ENCODE results near the gene RIT1.

DNA sequence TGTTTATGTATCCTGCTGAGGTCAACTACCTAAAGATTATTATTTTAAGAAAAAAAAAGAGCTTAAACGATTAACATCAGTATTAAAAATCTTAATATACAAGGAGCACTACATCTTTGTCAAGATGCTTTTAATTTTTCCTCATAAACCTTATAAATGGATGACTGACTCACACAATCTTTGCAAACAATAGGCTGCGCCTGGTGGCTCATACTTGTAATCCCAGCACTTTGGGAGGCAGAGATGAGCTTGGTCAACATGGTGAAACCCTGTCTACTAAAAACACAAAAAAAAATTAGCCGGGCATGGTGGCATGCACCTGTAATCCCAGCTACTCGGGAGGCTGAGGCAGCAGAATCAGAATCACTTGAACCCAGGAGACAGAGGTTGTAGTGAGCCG is 21.3 kb upstream of the RIT1 start:
- TF ChIP-seq, protein P1, sequence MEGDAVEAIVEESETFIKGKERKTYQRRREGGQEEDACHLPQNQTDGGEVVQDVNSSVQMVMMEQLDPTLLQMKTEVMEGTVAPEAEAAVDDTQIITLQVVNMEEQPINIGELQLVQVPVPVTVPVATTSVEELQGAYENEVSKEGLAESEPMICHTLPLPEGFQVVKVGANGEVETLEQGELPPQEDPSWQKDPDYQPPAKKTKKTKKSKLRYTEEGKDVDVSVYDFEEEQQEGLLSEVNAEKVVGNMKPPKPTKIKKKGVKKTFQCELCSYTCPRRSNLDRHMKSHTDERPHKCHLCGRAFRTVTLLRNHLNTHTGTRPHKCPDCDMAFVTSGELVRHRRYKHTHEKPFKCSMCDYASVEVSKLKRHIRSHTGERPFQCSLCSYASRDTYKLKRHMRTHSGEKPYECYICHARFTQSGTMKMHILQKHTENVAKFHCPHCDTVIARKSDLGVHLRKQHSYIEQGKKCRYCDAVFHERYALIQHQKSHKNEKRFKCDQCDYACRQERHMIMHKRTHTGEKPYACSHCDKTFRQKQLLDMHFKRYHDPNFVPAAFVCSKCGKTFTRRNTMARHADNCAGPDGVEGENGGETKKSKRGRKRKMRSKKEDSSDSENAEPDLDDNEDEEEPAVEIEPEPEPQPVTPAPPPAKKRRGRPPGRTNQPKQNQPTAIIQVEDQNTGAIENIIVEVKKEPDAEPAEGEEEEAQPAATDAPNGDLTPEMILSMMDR (conservative IDR thresholded peaks at IDR 0.05; ENCODE audit: low read depth, low read length), result no peak
- no peak for TF ChIP-seq EZH2phosphoT487 (IDR thresholded peaks at IDR 0.05; ENCODE audit: borderline replicate concordance, low read length)
